Activated gamma-delta T cell treated with anti-CD3 and anti-CD28 coated beads, Interleukin-2, amount 50 U/mL, for 16 hours (primary cell): Measurements from ENCODE around the gene ZNF444.
"Not testable (repeated sequence)": the region's sequence is repeated elsewhere in the genome, so short reads cannot be mapped to it uniquely, and the experiment has no call there.

Source experiments
- DNase-seq: peaks from one replicate; pipeline ENCODE4 v3.0.0-alpha.2; 2020; ENCODE audit warnings: low read depth

The ZNF444 gene

DNA sequence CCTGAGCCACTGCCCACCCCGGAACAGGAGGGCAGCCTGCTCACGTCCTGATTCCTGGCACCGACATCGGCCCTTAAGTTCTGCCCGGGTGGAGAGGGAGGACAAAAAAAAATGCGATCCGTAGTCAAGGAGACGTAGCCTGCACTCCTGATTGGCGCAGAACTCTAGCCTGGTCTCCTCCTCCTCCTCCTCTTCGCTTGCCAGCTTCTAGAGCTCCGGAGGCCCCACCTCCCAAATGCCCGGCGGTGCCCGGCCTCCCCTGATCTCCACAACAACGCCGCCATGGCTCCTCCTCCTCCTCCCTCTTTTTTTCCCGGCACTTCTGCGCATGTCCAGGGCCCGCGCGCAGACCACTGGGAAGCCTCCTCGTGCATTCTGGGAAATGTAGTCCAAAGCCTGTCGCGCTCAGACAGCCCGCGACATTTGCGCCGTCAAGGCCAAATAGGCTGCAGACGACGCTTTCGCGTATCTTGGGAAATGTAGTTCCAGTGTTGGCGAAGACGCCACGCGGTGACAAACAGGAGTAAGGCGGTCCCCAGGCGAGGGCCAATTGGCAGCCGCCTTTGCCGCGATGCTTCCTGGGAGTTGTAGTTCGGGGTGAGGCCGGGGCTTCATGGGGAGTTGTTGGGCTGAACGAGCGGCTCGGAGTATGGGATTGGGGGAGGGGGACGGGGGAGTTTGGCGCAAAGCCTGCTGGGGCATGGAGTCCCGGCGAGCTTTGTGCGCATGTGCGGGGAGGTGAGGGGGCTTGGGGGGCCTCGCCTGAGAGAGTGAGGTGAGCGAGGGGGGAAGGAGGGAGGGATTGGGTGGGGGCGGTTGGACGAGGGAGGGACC is at the start of gene ZNF444:
TSS of gene ZNF444 (plus strand) at position 705 of the 834 bp plus-strand sequence. CDS start 5,625 bp downstream, outside the sequence.
- peak; percentile 99 for DNase-seq

DNA sequence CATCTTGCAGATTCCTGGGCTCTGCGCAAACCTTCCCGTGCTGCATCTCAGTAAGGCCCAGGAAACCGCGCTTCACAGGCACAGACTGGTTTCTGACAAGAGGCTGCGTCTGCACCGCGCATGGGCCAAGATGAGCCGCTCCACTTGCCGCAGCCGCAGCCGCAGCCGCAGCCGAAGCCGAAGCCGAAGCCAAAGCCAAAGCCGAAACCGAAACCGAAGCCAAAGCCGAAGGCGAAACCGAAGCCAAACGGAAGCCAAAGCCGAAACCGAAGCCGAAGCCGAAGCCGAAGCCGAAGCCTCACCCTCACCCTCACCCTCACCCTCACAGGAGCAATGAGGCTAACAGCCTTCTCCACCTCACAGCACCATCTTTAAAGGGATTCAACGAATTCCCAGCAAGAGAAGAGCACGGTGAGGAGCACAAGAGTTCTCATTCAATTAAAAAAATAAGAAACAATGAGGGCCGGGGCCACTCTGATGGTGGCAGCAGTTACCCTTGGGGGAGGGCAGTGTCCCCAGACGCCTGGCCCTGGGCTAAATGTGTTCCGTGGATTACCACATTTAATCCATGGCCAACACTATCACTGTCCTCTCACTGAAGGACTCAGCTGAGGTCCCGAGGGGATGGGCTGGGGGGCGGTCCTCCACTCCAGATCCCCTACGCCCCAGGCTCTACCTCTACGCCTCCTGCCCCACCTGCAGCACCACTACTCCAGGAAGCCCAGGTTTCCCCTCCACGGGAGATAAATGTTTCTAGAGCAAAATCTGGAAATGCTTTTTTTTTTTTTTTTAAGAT is 49.1 kb upstream of the ZNF444 start:
- DNase-seq: no peak

DNA sequence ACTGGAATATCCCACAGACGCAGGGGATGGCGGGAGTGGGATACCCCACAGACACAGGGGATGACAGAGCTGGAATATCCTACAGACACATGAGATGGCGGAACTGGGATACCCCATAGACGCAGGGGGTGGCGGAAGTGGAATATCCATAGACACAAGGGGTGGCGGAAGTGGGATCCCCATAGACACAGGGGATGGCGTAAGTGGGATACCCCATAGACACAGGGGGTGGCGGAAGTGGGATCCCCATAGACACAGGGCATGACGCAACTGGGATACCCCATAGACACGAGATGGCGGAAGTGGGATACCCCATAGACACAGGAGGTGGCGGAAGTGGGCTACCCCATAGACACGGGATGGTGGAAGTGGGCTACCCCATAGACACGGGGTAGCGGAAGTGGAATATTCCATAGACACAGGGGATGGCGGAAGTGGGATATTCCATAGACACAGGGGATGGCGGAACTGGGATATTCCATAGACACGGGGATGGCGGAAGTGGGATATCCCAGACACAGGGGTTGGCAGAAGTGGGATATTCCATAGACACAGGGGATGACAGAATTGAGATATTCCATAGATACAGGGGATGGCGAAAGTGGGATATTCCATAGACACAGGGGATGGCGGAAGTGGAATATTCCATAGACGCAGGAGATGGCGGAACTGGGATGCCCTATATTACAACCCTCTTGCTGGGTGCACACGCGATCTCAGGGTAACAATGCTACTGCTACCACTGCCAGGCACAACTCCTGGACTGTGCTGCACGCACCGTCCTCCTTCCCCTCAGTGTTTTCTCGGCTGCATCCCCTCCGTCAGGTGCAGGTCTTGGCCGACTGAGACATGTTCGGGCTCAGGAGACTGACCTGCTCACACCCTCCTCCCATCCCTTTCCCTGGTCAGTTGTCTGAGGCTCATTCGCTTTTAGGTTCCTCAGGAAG is 48.1 kb upstream of the ZNF444 start:
- no peak for DNase-seq

DNA sequence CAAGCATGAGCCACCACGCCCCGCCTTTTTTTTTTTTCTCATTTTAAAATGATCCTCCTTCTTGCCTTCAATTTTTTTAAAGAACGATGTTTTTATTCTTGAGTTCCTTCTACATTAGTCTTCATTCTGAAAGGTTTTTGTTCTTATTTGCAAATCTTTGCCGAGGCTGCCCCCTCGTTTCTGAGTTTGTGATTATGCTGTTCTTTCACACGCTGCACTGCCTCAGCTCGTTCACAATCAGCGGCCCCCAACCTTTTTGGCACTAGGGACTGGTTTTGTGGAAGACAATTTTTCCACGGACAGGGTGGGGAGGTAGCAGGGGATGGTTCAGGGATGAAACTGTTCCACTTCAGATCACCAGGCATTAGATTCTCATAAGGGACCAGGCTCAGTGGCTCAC is 46.6 kb upstream of the ZNF444 start:
- DNase-seq: no peak

DNA sequence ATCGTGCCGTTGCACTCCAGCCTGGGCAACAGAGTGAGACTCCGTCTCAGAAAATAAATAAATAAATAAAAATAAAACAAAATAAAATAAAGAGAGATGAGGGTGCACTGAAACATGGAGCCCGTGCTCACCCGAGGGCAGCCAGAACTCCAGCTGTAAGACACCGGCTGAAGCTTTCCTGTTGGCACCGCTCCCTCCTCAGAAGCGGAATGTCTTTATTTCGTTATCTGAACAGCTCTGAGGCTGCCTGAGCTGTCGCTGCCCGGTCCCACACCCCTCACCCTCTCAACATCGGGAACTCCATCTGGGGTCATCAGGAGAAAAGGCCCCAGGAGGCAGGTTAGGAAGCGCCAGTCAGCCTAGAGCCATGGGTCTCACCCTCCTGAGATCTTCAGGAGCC is 44.4 kb upstream of the ZNF444 start:
- no peak for DNase-seq

DNA sequence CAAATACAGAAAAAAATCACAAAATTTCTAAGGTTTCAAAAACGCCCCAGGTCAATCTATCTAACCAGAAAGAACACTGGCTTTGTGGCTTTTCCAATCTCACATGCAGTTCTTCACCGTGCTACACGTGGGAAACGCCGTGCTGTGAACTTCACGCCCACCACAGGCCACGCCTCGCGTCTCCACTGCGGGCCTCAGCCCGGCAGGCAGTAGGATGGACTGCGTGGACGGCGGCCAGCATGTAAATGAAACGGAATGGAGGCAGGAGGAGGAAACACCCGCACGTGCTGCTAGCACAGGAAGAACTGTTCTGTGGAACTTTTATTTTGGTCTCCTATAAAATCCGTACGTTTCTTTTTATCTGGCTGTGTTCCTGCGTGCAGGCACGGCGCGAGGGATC is 43.8 kb upstream of the ZNF444 start:
- no peak for DNase-seq

DNA sequence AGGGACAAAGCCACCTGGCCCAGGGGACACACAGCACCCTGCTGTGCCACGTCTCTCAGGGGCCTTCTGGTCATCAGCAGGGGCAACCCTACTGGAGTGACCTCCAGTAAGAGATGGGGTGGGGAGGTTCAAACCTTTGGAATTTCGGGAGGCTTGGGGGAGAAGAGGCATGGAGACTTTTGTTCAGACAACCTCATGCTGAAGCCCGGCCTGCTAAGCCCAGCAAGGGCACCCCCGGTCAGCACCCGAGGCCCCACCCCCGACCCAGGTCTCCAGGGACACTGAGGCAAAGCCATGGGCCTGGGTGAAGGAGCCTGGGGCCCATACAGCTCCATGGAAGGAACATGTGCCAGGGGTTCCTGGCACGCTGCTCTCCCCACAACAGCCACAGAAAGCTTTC is 43.3 kb upstream of the ZNF444 start:
- DNase-seq: no peak

DNA sequence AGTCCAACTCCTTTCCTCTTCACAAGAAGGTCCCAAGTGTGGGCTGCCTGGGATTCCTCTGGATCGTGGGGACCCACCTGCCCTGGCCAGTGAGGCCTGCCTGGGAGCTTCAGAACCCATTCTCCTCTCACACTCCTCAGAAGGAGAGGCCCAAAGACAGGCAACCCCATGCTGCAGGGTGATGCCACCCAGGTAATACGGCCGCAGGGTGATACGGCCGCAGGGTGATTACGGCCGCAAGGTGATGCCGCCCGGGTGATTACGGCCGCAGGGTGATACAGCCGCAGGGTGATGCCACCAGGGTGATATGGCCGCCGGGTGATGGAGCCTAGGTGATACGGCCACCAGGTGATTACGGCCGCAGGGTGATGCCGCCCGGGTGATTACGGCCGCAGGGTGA is 42.9 kb upstream of the ZNF444 start:
- not testable (repeated sequence) for DNase-seq

DNA sequence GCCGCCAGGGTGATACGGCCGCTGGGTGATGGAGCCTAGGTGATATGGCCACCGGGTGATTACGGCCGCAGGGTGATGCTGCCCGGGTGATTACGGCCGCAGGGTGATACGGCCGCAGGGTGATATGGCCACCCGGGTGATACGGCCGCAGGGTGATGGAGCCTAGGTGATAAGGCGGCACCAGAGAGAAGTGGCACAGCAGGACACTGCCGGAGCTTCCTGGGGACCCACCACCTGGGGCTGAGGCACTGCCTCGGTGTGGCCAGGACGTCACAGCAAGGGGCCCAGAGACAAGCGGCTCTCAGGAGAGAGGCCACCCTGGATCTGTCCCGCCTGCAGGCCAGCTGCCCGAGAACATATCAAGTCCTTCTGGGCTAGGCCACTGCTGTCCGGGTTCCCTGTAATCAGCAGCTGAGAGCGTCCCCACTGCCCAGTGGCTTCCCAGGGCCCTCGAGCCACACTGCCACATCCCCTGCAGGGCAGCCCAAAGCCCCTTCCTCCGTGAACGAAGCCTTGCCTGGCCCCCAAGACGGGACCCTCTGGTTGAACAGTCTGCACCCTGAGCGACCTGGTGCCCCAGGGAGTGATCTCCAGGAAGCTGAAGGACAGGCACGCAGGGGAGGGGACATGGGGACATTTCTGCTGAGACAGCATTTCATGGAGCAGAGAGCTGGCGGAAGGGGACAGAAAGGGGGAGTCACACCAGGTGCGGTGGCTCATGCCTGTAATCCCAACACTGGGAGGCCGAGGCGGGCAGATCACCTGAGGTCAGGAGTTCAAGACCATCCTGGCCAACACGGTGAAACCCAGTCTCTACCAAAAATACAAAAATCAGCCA is 42.1 kb upstream of the ZNF444 start:
- DNase-seq: no peak

DNA sequence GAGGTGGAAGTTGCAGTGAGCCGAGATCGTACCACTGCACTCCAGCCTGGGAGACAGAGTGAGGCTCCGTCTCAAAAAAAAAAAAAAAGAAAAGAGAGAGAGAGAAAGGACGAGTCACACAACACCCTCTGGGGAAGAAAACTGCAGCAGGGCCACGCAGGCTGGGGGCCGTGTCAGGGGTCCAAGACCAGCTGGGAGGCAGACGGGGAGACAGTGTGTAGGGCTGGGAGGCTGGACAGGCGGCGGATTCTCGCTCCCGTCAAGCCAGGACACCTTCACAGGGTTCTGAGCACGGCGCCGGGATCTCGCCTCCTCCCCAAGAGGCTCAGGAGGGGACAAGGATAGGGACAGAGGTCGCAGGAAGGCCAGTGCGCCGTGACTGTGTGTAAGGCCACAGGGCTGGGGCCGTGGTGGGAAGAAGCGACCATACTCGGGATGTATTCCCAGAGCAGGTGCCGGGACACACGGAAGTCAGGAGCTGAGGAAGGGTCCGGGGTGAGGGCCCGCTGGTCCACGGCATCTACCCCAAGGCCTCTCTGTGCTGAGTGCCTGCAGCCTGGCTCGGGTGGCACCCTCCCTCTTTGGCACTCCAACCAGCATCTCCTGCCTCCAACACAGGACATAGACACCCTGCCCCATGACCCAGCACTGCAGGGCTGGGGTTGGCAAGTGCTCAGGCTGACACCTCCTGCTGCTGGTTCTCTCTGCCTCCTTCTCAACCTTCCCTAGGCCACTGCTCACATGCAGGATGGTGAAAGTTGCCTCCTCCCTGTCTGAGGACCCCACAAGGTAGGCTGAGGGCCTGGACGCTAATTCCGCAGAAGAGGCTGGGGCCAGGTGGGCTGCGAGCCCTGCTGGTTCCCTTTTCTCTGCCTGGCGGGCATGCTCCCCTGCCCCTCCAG is 41.2 kb upstream of the ZNF444 start:
- no peak for DNase-seq

DNA sequence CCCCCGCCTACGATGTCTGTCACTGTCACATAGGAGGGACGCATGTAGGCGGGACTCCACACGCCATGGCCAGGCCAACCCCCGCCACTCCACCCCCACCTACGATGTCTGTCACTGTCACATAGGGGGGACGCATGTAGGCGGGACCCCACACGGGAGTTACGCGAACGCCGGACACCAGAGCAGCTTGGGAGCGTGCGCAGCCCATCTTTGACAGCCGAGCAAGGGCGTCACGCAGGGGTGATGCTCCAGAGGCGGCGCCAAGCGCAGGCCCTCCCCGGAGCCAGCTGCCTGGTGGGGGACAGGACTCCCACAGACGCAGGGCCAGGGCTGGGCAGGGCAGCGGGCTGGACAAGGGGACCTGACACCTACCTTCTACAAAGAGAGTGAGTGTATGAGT is 40.0 kb upstream of the ZNF444 start:
- no peak for DNase-seq

DNA sequence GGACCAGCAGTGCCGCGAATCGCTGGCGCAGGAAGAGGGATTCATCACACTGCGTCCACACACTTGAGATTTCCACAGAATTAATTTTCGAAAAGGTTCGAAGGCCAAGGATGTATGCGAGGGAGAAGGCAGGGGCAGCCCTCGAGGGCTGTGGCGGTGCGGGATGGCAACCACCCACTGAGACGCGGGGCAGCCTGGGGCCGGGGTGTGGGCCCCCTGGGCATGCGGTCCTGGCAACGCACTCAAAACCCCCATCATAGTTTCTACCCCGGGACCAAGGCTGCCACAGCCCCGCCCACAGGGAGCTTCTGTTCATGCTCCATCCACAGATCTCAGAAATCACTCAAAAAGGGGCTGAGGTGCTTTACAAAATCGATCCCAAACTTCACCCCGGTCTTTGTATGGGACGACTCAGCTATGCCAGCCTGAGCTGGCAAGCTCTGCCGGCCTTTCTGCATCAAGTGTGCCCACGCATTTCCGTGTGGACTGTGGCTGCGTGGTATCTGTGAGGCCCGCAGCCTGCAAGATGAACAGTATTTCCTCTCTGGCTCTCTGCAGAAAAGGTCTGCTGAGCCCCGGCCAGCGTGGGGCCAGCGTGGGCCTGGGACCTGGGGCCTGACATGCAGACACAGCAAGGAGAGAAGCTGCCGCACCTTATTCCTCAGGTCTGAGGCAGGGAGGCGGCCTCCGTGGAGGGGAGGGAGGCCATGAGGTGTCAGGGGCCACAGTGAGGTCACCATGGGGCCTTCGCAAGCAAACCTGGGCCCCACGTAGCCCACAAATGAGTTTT is 39.1 kb upstream of the ZNF444 start:
- no peak for DNase-seq

DNA sequence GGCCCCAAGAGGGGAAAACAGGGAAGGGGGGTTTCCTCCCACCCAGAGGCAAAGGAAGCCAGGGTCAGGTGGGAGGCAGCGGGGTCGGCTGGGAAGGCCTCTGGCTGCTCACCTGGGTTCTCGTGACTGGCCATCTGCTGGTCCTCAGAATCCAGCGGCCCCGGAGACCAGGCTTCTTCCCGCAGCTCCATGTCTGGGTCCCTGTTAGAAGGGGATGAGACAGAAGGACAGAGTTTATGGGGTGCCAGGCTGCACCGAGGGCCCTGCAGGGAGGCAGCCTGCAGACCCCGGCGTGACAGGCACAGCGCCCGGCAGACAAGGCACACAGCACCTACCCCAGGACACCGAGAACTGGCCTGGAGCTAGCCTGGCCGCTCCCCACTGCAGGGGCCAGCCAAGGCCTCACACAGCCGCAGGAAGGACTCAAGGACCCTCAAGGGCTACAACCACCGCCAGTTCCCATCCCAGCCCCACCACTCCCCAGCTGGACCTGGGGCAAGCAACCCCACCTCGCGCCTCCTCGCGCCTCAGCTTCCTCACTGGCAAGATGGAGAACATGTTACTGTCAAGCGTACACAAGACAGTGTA is 38.0 kb upstream of the ZNF444 start:
- DNase-seq: no peak

DNA sequence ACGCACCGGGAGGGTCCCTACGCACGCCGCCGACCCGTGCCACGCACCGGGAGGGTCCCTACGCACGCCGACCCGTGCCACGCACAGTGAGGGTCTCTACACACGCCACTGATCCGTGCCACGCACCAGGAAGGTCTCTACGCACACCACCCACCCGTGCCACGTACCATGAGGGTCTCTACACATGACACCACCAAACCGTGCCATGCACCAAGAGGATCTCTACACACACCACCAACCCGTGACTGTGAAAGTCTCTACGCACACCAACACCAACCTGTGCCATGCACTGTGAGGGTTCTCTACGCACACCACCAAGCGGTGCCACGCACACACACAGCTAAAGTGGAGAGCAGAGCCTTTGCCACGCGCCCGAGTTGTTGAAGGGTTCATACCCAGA is 36.7 kb upstream of the ZNF444 start:
- no peak for DNase-seq

DNA sequence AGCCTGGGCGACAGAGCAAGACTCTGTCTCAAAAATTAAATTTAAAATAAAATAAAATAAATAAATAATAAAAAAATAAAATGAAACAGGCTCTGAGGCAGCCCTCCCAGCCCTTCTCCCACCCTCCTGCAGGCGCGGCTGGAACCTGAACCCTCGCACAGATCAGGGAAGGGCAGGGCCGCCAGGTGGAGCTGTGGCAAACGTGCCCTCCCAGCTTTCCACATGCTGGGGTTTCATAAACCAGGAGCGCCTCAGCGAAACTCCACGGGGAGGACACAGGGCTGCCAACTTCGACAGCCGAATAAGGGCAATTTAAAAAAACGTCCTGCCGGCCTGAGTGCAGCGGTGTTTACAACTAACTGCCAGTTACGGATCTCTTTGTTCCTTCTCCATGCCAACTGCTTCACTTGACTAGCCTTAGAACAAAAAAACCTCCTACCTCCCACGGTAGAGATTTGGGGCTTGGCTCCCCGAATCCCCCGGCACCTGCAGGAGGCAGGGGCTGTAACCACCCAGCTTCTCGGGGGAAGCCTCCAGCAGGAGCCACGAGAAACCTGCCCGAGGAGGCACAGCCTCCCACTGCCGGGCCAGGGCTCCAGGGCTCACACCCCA is 35.9 kb upstream of the ZNF444 start:
- DNase-seq: no peak

DNA sequence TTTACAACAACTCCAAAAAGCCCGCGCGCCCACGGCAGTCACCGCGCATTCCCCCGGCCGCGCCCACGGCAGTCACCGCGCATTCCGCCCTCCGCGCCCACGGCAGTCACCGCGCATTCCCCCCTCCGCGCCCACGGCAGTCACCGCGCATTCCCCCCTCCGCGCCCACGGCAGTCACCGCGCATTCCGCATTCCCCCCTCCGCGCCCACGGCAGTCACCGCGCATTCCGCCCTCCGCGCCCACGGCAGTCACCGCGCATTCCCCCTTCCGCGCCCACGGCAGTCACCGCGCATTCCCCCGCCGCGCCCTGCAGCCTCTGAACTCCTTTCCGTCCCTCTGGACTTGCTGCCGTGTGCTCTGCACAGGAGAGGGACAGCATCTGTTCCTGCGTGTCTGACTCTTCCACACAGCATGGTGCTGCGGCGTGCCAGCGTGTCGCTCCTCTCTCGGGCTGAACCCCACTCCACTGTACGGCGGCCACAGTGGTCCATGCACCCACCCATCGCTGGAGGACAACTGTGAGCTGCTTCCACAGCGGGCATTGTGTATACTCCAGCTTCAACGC is 35.2 kb upstream of the ZNF444 start:
- DNase-seq: not testable (repeated sequence)

DNA sequence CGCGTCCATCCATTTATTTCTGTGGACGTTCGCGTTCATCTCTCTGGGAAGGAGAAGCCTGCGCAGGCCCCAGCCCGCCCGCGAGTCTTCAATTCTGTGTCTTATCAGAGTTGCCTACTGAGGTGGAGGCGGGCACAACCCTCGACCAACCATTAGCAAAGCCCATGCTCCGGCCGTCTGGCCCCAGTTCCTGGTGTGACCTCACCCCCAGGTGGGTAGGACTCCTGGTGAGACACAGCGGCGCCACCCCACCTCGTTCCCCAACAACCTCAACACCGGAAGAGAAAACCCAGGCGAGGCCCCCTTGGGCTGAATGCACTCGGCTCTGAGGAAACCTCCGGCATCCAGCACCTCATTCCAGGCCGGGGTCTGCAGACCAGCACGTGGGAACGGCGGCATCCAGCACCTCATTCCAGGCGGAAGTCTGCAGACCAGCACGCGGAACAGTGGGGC is 34.7 kb upstream of the ZNF444 start:
- DNase-seq: no peak

DNA sequence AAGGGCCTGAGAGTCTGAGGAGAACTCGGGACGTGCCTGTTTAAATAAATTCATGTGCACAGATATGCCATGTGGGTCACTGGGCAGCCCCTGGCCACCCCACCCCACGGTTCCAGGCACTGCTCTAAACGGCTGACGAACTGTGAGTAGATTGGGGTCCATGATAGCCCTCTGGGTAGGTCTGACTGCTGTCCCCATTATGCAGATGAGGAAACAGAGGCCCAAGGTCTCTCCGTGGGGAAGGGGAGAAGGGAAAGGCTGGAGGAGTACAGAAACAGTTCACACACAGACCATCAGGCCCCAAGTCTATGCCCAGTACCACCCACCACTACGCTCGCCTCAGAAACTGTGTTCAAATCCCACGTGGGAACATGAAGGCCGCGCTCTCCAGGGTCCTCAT is 34.1 kb upstream of the ZNF444 start:
- DNase-seq: no peak
